Large intestine (tissue), 3 donors: Measurements from ENCODE around the gene ATG5. TPM values are rescaled to one million over a fixed set of nuclear protein-coding genes. Genes with fewer than 3 reads are reported as not detected.

Experiments used
- DNase-seq, 2 donors: peaks; one replicate each; pipeline versions ENCODE4 v3.0.0 to v3.0.0-alpha.2; 2013
- H3K27ac ChIP-seq: one replicate; pipeline ENCODE4 v1.5.1; 2013; ENCODE audit warnings: low read length
- H3K27me3 ChIP-seq: 2 replicates; pipeline ENCODE4 v1.6.1; 2013; ENCODE audit warnings: low read length; ENCODE audit not compliant: control insufficient read depth, insufficient read depth
- H3K36me3 ChIP-seq: 2 replicates; pipeline ENCODE4 v1.6.1; 2013; ENCODE audit warnings: low read length; ENCODE audit not compliant: control insufficient read depth, insufficient read depth
- H3K4me1 ChIP-seq: one replicate; pipeline ENCODE4 v1.6.1; 2013; ENCODE audit warnings: low read length; ENCODE audit not compliant: control insufficient read depth, insufficient read depth
- H3K4me3 ChIP-seq: one replicate; pipeline ENCODE4 v1.5.1; 2013; ENCODE audit warnings: low read length
- H3K9me3 ChIP-seq: one replicate; pipeline ENCODE4 v1.6.1; 2013; ENCODE audit warnings: mild to moderate bottlenecking, low read depth, low read length, moderate library complexity; ENCODE audit not compliant: control insufficient read depth
- WGBS: methylation state at CpG from one replicate; pipeline ENCODE4 v1.1.5; 2013; ENCODE audit warnings: low lambda C conversion rate; ENCODE audit not compliant: insufficient coverage; 5-methylcytosine and 5-hydroxymethylcytosine counted together
- polyA plus RNA-seq: library from polyadenylated mRNA; unstranded; fragments of 120-200 nt; gene quantifications from one replicate; pipeline ENCODE4 v1.2.1, GENCODE V29; 2013

ATG5 gene
- polyA plus RNA-seq, 1 donor: 33.0 TPM

- WGBS: no CpG with 5 or more reads among the region's 15 CpGs
- Histone ChIP-seq H3K9me3 (no peaks in the 10 kb centered on the region), H3K4me1 (peaks cover 4% of the 10 kb centered on the region), H3K27ac (no peak overlapping the region), H3K36me3 (no peaks in the 10 kb centered on the region), H3K27me3 (no peaks in the 10 kb centered on the region), H3K4me3 (no peak overlapping the region)
- DNase-seq: no peak
Observed at GRCh38 chr6:106168097-106168888, 157.3 kb downstream of the ATG5 start.

- Histone ChIP-seq H3K9me3 (no peaks in the 10 kb centered on the region), H3K4me1 (peaks cover 4% of the 10 kb centered on the region), H3K36me3 (no peaks in the 10 kb centered on the region), H3K4me3 (no peak overlapping the region), H3K27me3 (no peaks in the 10 kb centered on the region), H3K27ac (no peak overlapping the region)
- no peak for DNase-seq
- WGBS: 83% methylated on average over 2 of the region's 6 CpGs
Observed at GRCh38 chr6:106167096-106167814, 158.3 kb downstream of the ATG5 start.

GRCh38 chr6:106165885-106166485 is 159.6 kb downstream of the ATG5 start:
- WGBS: no CpG with 5 or more reads among the region's 3 CpGs
- Histone ChIP-seq H3K4me3 (no peak overlapping the region), H3K36me3 (no peaks in the 10 kb centered on the region), H3K27me3 (no peaks in the 10 kb centered on the region), H3K9me3 (no peaks in the 10 kb centered on the region), H3K4me1 (peaks cover 4% of the 10 kb centered on the region), H3K27ac (no peak overlapping the region)
- peak in 1 of 2 donors; percentile 36 for DNase-seq

GRCh38 chr6:106163966-106164877 is 161.3 kb downstream of the ATG5 start:
- Histone ChIP-seq H3K9me3 (no peaks in the 10 kb centered on the region), H3K27ac (no peak overlapping the region), H3K4me3 (no peak overlapping the region), H3K4me1 (peaks cover 4% of the 10 kb centered on the region), H3K27me3 (no peaks in the 10 kb centered on the region), H3K36me3 (no peaks in the 10 kb centered on the region)
- DNase-seq: peak in 1 of 2 donors; percentile 21
- WGBS: 75% methylated on average over 5 of the region's 17 CpGs

GRCh38 chr6:106163446-106163965 is 162.1 kb downstream of the ATG5 start:
- H3K36me3 ChIP-seq: no peaks in the 10 kb centered on the region
- H3K4me1 ChIP-seq: peaks cover 4% of the 10 kb centered on the region
- no peaks in the 10 kb centered on the region for H3K27me3 ChIP-seq
- peak; percentile 30 to 49 for DNase-seq
- H3K4me3 ChIP-seq: no peak overlapping the region
- H3K9me3 ChIP-seq: no peaks in the 10 kb centered on the region
- H3K27ac ChIP-seq: peak overlapping the region; percentile 35
- no CpG with 5 or more reads among the region's 7 CpGs for WGBS

- H3K36me3 ChIP-seq: no peaks in the 10 kb centered on the region
- 100% methylated on average over 1 of the region's 4 CpGs for WGBS
Observed at GRCh38 chr6:106162921-106163320, 162.6 kb downstream of the ATG5 start.

GRCh38 chr6:106161893-106162292 is 163.7 kb downstream of the ATG5 start:
- Histone ChIP-seq H3K36me3 (no peaks in the 10 kb centered on the region), H3K4me3 (no peak overlapping the region), H3K27ac (no peak overlapping the region), H3K9me3 (no peaks in the 10 kb centered on the region), H3K4me1 (peaks cover 4% of the 10 kb centered on the region), H3K27me3 (no peaks in the 10 kb centered on the region)
- WGBS: no CpG with 5 or more reads among the region's 2 CpGs
- DNase-seq: no peak

More at GRCh38 chr6:106162921-106163320, 162.6 kb downstream of the ATG5 start:
- no peak for DNase-seq
- H3K27ac ChIP-seq: no peak overlapping the region
- no peaks in the 10 kb centered on the region for H3K27me3 ChIP-seq
- H3K4me1 ChIP-seq: peaks cover 4% of the 10 kb centered on the region
- H3K9me3 ChIP-seq: no peaks in the 10 kb centered on the region
- H3K4me3 ChIP-seq: no peak overlapping the region

GRCh38 chr6:106161311-106161874 is 164.2 kb downstream of the ATG5 start:
- H3K36me3 ChIP-seq: no peaks in the 10 kb centered on the region
- 100% methylated on average over 2 of the region's 3 CpGs for WGBS
- H3K27me3 ChIP-seq: no peaks in the 10 kb centered on the region

GRCh38 chr6:106160189-106160588 is 165.4 kb downstream of the ATG5 start:
- Histone ChIP-seq H3K9me3 (no peaks in the 10 kb centered on the region), H3K27ac (no peak overlapping the region), H3K4me1 (peaks cover 4% of the 10 kb centered on the region), H3K4me3 (no peak overlapping the region), H3K27me3 (no peaks in the 10 kb centered on the region), H3K36me3 (no peaks in the 10 kb centered on the region)
- 100% methylated on average over 2 of the region's 3 CpGs for WGBS
- no peak for DNase-seq

More at GRCh38 chr6:106161311-106161874, 164.2 kb downstream of the ATG5 start:
- no peak for DNase-seq
- no peak overlapping the region for H3K4me3 ChIP-seq
- H3K4me1 ChIP-seq: peaks cover 4% of the 10 kb centered on the region
- no peak overlapping the region for H3K27ac ChIP-seq
- H3K9me3 ChIP-seq: no peaks in the 10 kb centered on the region
